Upper lobe of right lung (tissue), 1 donor: ENCODE results near the gene NFILZ. TPM values are rescaled to one million over a fixed set of nuclear protein-coding genes. Genes with fewer than 3 reads are reported as not detected.
A peak's percentile ranks its signal among the peaks of the same experiment; 100 is the strongest.
"Not testable (repeated sequence)": the region's sequence is repeated elsewhere in the genome, so short reads cannot be mapped to it uniquely, and the experiment has no call there.

ENCODE experiments used
- ATAC-seq: fragments of 200-7000 bp; cut with Tn5 transposase; one replicate; pipeline ENCODE4 v1.9.1; 2020; ENCODE audit warnings: mild to moderate bottlenecking, moderate library complexity
- DNase-seq: peaks from one replicate; pipeline ENCODE4 v3.0.0-alpha.2; 2020
- H3K27ac ChIP-seq: fragments of 200-600 bp; one replicate; pipeline ENCODE4 v1.8.0; 2022
- H3K27me3 ChIP-seq: fragments of 200-600 bp; one replicate; pipeline ENCODE4 v1.8.0; 2022; ENCODE audit warnings: mild to moderate bottlenecking
- H3K36me3 ChIP-seq: fragments of 200-600 bp; one replicate; pipeline ENCODE4 v1.8.0; 2022
- H3K4me1 ChIP-seq: fragments of 200-600 bp; one replicate; pipeline ENCODE4 v1.8.0; 2022
- H3K4me3 ChIP-seq: fragments of 200-600 bp; one replicate; pipeline ENCODE4 v1.8.0; 2022; ENCODE audit warnings: mild to moderate bottlenecking
- H3K9me3 ChIP-seq: fragments of 200-600 bp; one replicate; pipeline ENCODE4 v1.8.0; 2022
- CTCF ChIP-seq: fragments of 200-600 bp; IDR thresholded peaks from one replicate; pipeline ENCODE4 v1.8.0; 2022; ENCODE audit warnings: antibody characterized with exemption
- intact Hi-C: fragments of 100-400 bp; cut with DNase I; formaldehyde crosslinking; loops from one replicate; pipeline ENCODE4 v1.11.0; 2022
- total RNA-seq: library from RNA; stranded (reverse); fragmentation: NEBNext Ultra II Directional; extraction: Animal tissue kit (Norgen Biotek cat#: 25700); gene quantifications from one replicate; pipeline ENCODE4 v1.2.1, GENCODE V29; 2021
- donor health status: DM: no; HTN: yes; CAD: no; lungs with severe emphysema.

NFILZ gene
- total RNA-seq, 1 donor from 2014 or later: not detected

DNA sequence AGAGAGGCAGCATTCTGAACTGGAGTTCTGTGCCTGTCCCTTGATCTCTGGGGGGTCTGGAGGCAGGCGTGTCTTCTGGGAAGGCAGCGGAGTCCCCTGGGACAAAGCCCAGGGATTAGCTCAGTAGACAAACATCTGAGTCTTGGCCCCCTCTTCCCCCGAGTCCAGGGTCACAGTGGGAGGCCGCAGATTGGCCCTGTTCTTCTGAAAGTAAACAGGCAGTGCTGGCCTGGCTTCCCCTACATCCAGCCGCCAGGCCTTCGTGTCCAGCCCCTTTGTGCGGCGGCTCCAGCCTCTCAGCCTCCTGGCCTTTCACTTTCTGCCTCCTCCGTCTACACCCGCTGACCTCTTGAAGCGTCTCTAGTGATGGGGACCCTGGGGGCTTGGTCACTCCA lies 989 bp downstream of the NFILZ start:
- DNase-seq: no peak
- intact Hi-C loops: no loop called here
- peak; percentile 42 for ATAC-seq
- Histone ChIP-seq H3K4me1 (no peaks in the 10 kb centered on the region), H3K9me3 (no peaks in the 10 kb centered on the region), H3K27me3 (no peaks in the 10 kb centered on the region), H3K27ac (peak overlapping the region; percentile 55), H3K36me3 (no peaks in the 10 kb centered on the region), H3K4me3 (no peak overlapping the region)
- no peak for TF ChIP-seq CTCF

GRCh38 chr19:8635422-8635821 lies 5.0 kb downstream of the NFILZ start:
- no peaks in the 10 kb centered on the region for H3K4me1 ChIP-seq
- DNase-seq (no peak), ATAC-seq (no peak)
- no peak for TF ChIP-seq CTCF
- H3K27me3 ChIP-seq: no peaks in the 10 kb centered on the region
- no peaks in the 10 kb centered on the region for H3K36me3 ChIP-seq
- no peaks in the 10 kb centered on the region for H3K9me3 ChIP-seq
- no peak overlapping the region for H3K27ac ChIP-seq
- no peak overlapping the region for H3K4me3 ChIP-seq
- intact Hi-C loops: no loop called here

DNA sequence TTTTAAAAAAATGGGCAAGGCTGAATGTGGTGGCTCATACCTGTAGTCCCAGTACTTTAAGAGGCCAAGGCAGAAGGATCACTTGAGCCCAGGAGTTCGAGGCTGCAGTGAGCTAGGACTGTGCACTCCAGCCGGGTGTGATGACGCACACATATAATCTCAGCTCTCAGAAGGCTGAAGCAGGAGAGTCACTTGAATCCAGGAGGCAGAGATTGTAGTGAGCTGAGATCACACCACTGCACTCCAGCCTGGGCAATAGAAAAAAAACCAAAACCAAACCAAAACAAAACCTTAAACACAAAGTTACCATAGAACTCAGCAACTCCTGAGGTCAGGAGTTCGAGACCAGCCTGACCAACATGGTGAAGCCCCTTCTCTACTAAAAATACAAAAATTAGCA lies 6.6 kb downstream of the NFILZ start:
- DNase-seq, intact Hi-C loops, H3K27me3 ChIP-seq, H3K36me3 ChIP-seq, H3K4me3 ChIP-seq, H3K4me1 ChIP-seq, H3K27ac ChIP-seq, ATAC-seq, H3K9me3 ChIP-seq: not testable (repeated sequence)

- Histone ChIP-seq H3K4me1 (no peaks in the 10 kb centered on the region), H3K4me3 (no peak overlapping the region), H3K27ac (no peak overlapping the region), H3K36me3 (no peaks in the 10 kb centered on the region), H3K9me3 (peaks cover 8% of the 10 kb centered on the region), H3K27me3 (peaks cover 6% of the 10 kb centered on the region)
- DNase-seq (peak; percentile 67), ATAC-seq (peak; percentile 63)
- TF ChIP-seq CTCF: no peak
- intact Hi-C loops: no loop called here
Observed at GRCh38 chr19:8638078-8638619, 7.7 kb downstream of the NFILZ start.

GRCh38 chr19:8639821-8640401 lies 9.5 kb downstream of the NFILZ start:
- DNase-seq: no peak
- ATAC-seq: no peak
- intact Hi-C loops: no loop called here
- Histone ChIP-seq H3K4me1 (no peaks in the 10 kb centered on the region), H3K27ac (no peak overlapping the region), H3K27me3 (peaks cover 6% of the 10 kb centered on the region), H3K4me3 (no peak overlapping the region), H3K36me3 (no peaks in the 10 kb centered on the region), H3K9me3 (peaks cover 8% of the 10 kb centered on the region)
- no peak for TF ChIP-seq CTCF

DNA sequence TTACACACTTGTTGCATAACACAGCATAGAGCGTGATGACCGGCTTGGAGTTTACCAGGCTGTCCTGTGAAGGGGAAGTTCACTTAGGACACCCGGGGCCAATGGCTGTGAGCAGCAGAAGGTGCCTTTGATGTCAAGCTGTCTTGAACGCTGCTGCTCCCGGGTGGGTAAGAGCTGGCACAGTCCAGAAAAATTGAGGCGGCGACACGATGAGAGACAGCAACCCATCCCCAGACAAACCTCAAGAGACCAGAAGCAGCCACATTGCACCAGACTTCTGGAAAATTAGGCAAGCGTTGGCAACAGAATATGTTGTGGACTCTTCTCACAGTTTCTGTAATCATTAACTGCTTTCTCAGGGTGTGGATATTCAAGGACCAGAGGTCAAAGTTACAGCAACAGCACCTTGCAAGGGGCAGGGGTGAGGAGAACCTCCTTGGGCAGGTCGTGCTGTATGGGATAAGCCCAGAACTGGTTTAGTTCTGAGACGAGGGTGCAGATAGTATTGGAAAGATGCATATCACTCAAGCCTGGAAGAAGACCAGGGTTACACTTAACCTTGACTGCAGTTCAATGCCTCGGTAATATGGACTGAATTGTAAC lies 10.1 kb downstream of the NFILZ start:
- no peak for DNase-seq
- intact Hi-C loops: no loop called here
- peaks cover 8% of the 10 kb centered on the region for H3K9me3 ChIP-seq
- ATAC-seq: peak; percentile 88
- no peaks in the 10 kb centered on the region for H3K36me3 ChIP-seq
- peaks cover 6% of the 10 kb centered on the region for H3K27me3 ChIP-seq
- no peak overlapping the region for H3K27ac ChIP-seq
- no peak overlapping the region for H3K4me3 ChIP-seq
- TF ChIP-seq CTCF: no peak
- H3K4me1 ChIP-seq: no peaks in the 10 kb centered on the region
